Thyroid gland (tissue), 4 donors: ENCODE results near the gene PTGES3L.

ENCODE experiments used
- POLR2A ChIP-seq, 2 donors: fragments of 450-650 bp; IDR thresholded peaks; one replicate each; pipeline ENCODE4 v1.6.1; 2017; ENCODE audit warnings: antibody characterized with exemption in 2 of 2, mild to moderate bottlenecking in 2 of 2, moderate library complexity in 1 of 2
- TF ChIP-seq, protein P1 (sequence below), 6 experiments: fragments of 200-600 bp in 3 of 6; fragments of 450-650 bp in 3 of 6; sonication (generic) in 3 of 6; IDR thresholded peaks; one replicate each; pipeline ENCODE4 v1.5.1; 2016 to 2019; ENCODE audit warnings: antibody characterized with exemption in 6 of 6, mild to moderate bottlenecking in 2 of 6, inconsistent platforms in 1 of 6, moderate library complexity in 1 of 6

DNA sequence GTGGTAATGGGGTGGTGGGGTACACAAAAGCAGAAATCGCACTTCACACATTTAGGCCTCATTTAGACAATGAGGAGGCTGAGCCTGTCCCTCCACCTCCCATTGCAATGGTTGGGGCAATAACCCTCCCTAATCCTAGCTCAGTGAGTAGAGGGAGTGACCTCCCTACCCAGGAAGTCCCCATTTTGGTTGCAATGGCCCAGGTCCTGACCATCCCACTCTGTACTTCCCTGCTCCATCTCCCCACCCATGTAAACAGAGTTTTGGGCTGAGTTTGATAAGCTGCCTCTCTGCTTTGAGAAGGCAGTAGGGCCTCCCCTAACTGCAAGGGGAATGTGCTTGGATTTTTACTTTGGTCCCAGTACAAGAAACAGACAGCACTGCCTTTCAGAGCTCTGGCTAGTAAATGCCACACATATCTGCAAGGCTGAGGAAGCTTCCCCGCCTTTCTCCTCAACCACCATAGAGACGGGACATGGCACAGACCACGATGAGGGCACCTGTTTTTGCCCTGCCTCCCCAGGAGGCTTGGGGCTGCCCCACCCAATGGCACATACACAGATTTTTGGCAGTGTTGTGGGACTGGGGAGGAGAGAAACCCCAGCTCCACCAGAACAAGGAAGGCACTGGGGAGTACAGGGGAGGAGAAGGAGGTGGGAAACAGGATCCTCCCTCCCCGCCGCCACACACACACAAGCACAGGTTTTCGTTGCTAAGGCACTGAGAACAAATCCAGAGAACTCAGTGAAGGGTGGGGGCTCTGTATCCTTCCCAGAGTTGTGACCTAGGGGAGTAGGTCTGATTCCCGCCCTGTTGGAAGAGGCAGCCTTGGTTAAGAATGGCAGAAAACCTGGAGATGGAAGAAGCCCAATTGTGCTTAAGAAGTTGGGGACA lies 35.0 kb upstream of the PTGES3L start:
- TF ChIP-seq, protein P1, sequence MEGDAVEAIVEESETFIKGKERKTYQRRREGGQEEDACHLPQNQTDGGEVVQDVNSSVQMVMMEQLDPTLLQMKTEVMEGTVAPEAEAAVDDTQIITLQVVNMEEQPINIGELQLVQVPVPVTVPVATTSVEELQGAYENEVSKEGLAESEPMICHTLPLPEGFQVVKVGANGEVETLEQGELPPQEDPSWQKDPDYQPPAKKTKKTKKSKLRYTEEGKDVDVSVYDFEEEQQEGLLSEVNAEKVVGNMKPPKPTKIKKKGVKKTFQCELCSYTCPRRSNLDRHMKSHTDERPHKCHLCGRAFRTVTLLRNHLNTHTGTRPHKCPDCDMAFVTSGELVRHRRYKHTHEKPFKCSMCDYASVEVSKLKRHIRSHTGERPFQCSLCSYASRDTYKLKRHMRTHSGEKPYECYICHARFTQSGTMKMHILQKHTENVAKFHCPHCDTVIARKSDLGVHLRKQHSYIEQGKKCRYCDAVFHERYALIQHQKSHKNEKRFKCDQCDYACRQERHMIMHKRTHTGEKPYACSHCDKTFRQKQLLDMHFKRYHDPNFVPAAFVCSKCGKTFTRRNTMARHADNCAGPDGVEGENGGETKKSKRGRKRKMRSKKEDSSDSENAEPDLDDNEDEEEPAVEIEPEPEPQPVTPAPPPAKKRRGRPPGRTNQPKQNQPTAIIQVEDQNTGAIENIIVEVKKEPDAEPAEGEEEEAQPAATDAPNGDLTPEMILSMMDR (IDR thresholded peaks at IDR 0.05): no peak
- TF ChIP-seq POLR2A (IDR thresholded peaks at IDR 0.05): no peak
